ENCODE data around the gene CTU2. TPM values are rescaled to one million over a fixed set of nuclear protein-coding genes. Genes with fewer than 3 reads are reported as not detected.
"Not testable (repeated sequence)": the region's sequence is repeated elsewhere in the genome, so short reads cannot be mapped to it uniquely, and the experiment has no call there.

CTU2 gene
- total RNA-seq = 10 to 100 TPM; 12.8 to 18.4 TPM
- long read RNA-seq, transcript CTU2-202 (15 exons, 1,751 nt) = major isoform, 17 of 28 reads
- long read RNA-seq, partial matches to known transcripts = 2 of 28 reads
- long read RNA-seq, other reads (novel, unspliced or antisense) = 3 of 28 reads

DNA sequence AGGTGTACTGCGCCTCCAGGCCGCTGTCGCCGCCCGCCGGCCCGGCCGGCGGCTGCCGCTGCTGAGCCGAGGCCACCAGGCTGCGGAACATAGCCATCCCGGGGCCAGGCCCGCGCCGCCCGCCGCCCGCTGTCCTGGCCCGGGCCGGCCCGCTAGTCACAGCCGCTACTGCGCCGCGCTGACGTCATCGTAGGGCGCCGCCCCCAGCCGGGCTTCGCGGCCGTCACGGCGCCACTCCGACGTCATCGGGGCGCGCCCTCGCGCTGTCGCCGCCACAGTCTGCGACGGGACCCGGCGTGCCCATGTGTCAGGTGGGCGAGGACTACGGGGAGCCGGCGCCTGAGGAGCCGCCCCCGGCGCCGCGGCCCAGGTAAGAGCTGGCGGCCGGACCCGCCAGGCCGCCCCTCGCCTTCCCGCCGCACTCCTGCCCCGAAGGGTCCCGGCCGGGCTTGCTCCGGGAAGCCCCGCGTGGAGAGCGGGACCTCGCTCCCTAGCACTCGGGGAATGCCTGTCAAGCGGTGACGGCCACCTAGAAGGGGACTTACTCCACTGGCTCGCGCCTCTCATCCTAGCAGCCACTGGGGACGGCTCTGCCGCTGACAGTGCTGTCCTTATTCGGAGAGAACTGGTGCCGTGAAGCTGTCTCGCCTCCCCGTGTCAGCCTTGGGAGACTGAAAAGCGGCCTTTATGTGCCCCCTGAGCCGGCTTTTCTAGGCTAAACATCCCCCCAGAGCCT, at the start of gene CTU2, which contains the start of gene RNF166:
Gene CTU2 (plus strand): TSS at position 275 of the 736 bp plus-strand sequence. CDS start 28 bp downstream, at position 303.
Gene RNF166 (minus strand): TSS at position 180 of the 736 bp plus-strand sequence. CDS start 83 bp downstream, at position 97.
- intact Hi-C loops (cut with DNase I) = no loop called here
- DNase-seq = peak; percentile 95
- ATAC-seq = peak; percentile 82 to 90

GRCh38 chr16:88657371-88657770, 48.9 kb upstream of the CTU2 start:
- DNase-seq (no peak), ATAC-seq (no peak)
- intact Hi-C loops (cut with DNase I) = no loop called here

DNA sequence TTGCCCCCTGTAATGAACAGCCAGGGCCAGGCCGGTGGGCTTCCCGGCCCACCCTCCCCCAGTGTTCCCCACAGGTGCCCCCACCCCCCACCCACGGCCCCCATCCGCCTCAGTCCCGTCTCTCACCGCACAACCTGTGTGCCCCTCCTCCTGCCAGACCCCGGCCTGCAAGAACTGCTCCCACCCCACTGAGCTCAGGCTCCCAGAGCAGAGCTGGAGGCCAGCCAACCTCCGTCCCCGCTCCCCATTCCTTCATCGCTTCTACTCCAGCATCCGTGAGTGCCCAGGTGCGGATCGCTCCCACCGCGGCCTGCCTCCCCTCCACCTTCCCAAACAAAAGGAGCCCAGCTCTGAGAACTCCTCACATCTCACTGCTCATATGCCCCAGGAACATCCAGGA, 47.6 kb upstream of the CTU2 start:
- no peak for DNase-seq
- intact Hi-C loops (cut with DNase I) = no loop called here
- ATAC-seq = no peak

GRCh38 chr16:88659160-88659559, 47.1 kb upstream of the CTU2 start:
- DNase-seq (no peak), ATAC-seq (no peak)
- intact Hi-C loops (cut with DNase I) = no loop called here

DNA sequence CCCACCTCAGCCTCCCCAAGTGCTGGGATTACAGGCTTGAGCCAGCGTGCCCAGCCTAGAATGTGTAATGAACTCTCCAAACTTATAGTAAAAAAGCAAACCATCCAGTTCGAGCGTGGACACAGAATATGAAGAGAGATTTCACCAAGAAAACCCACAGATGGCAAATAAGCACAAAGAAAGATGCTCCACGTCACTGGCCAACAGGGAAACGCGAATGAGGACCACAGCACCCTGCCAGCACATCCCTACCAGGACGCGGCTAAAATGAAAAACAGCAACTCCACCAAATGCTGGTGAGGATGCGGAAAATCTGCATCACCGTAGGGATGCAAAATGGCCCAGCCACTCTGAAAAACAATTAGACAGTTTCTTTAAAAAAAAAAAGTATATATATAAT, 44.8 kb upstream of the CTU2 start:
- no peak for DNase-seq
- no peak for ATAC-seq
- intact Hi-C loops (cut with DNase I) = no loop called here

- DNase-seq = no peak
- intact Hi-C loops (cut with DNase I) = no loop called here
These were observed 44.0 kb upstream of the CTU2 start for GRCh38 chr16:88662222-88662842.

DNA sequence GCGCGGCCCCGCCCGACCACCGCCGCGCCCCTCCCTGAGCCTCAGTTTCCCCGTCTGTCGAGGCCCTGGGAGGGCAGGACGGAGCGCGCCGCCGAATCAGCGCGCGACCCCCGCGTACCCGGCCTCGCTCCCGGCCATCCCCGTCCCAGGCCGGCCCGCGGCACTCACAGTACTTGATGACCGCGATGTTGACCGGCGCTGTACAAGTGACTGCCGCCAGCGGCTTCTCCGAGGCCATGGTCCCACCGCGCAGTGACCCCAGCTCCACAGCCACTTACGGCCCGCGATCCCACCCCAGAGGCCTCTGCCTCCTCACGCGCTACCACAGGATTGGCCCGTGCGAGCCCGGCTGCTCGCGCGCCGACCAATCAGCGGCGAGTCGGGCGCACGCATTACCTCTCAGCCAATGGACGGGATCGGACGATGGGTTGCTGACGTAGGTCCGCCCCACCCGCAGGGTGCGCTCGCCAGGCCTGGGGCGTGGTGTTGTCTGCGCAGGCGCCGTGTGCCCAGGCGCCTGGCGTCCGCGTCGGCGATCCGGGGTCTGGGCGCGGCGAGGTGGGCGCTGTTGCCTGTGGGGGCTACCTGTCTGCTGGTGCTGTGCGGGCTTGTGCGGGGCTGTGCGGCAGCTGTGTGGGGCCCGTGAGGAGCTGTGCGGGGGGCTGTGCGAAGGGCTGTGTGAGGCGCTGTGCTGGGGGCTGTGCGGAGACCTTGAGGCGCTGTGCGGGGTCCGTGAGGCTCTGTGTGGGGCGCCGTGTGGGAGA, 43.3 kb upstream of the CTU2 start, which contains the start of gene MVD:
Gene MVD (minus strand): TSS at position 249 of the 764 bp plus-strand sequence. CDS start 11 bp downstream, at position 238.
- intact Hi-C loops (cut with DNase I) = no loop called here
- DNase-seq = peak; percentile 98

More at GRCh38 chr16:88662222-88662842, 44.0 kb upstream of the CTU2 start:
- ATAC-seq = peak in 1 of 2 donors; percentile 0

GRCh38 chr16:88665148-88665547, 41.2 kb upstream of the CTU2 start:
- no peak for ATAC-seq
- intact Hi-C loops (cut with DNase I) = no loop called here
- DNase-seq = no peak

More for the DNA sequence above, 43.3 kb upstream of the CTU2 start, which contains the start of gene MVD:
- ATAC-seq = peak; percentile 99

GRCh38 chr16:88665570-88665969, 40.7 kb upstream of the CTU2 start:
- DNase-seq = no peak
- intact Hi-C loops (cut with DNase I) = no loop called here
- ATAC-seq = no peak

DNA sequence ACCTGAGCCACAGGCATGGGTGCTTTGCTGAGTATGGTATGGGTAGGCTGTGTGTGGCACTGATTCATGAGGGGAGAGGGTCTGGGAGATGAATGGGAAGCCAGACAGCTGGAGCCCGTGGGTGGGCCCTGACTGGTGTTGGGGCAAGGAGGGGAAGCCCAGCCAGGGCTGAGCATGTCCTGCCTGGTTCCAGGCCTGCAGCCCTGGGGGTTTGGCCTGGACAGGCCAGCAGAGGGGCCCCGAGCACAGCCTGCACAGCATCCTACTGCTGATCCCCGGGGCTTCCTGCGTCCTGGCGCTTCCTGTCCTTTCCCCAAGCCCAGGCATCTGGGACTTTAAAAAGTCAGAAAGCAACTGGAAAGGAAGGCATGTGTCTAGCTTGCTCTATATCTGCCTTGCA, 38.8 kb upstream of the CTU2 start:
- DNase-seq (no peak), ATAC-seq (no peak)
- intact Hi-C loops (cut with DNase I) = no loop called here

DNA sequence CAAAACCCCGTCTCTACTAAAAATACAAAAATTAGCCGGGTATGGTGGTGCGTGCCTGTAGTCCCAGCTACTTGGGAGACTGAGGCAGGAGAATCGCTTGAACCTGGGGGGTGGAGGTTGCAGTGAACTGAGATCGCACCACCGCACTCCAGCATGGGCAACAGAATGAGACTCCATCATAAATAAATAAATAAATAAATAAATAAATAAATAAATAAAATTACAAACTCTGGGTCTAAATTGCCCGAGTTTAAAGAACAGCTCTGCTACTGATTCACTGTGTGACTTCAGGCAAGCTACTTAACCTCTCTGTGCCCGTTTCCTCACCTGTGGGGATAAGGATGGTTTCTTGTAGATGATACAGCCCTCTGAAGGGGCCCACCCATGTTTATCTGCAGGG, 36.8 kb upstream of the CTU2 start:
- DNase-seq; ATAC-seq; intact Hi-C loops (cut with DNase I): not testable (repeated sequence)

DNA sequence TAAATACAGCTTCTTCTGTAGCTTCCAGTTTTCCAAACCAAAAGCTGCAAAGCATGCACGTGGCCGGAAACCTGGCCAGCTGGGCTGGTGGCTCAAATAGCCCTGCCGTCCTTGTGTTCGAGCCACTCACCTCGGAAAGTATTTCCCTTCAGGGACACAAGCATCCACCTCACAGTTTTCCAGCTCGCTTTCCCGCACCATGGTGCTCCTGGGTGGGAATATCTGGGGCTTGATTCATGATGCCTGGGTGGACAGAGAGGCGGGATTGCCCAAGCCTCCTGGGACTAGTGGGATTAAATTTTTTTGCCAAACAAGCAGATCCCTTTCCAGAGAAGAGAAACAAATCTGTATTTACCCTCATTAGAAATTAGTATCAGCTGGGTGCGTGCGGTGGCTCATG, 36.3 kb upstream of the CTU2 start:
- ATAC-seq (no peak), DNase-seq (no peak)
- intact Hi-C loops (cut with DNase I) = no loop called here

DNA sequence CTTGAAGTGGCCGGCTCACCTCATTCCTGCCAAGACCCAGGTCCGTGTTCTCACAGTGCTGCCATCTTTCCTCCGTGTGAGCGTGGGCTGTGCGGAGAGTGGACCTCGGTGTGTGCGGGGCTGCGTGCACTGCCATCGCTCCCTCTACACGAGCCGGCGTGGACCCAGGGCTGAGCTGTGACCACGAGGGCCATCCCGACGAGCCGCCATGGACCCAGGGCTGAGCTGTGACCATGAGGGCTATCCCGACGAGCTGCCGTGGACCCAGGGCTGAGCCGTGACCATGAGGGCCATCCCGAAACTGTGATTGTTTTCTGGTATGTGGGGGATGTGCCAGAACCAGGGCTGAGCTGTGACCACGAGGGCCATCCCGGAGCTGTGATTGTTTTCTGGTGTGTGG, 34.5 kb upstream of the CTU2 start:
- intact Hi-C loops (cut with DNase I) = no loop called here
- ATAC-seq (no peak), DNase-seq (no peak)

DNA sequence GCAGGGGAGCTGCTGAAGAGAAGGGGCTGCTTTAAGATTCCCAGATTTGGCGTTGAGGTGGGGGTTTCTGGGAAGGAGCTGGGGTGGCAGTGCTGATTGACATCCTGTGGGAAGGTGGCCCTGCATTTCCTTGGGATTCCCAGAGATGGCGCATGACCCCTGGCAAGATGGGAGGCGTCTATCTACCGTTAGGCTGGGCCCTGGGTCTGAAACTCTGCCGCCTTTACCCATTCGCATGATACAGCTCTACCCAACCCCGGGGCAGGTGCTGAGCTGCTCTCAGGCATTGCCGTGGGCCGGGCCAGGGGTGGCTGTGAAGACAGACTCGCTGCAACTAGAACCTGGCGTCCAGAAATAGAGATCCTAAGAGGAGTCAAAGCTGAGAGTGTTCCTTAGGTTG, 33.5 kb upstream of the CTU2 start:
- ATAC-seq (no peak), DNase-seq (no peak)
- intact Hi-C loops (cut with DNase I) = no loop called here

GRCh38 chr16:88673716-88674379, 32.5 kb upstream of the CTU2 start:
- DNase-seq (no peak), ATAC-seq (peak; percentile 44 to 78)
- intact Hi-C loops (cut with DNase I) = no loop called here

DNA sequence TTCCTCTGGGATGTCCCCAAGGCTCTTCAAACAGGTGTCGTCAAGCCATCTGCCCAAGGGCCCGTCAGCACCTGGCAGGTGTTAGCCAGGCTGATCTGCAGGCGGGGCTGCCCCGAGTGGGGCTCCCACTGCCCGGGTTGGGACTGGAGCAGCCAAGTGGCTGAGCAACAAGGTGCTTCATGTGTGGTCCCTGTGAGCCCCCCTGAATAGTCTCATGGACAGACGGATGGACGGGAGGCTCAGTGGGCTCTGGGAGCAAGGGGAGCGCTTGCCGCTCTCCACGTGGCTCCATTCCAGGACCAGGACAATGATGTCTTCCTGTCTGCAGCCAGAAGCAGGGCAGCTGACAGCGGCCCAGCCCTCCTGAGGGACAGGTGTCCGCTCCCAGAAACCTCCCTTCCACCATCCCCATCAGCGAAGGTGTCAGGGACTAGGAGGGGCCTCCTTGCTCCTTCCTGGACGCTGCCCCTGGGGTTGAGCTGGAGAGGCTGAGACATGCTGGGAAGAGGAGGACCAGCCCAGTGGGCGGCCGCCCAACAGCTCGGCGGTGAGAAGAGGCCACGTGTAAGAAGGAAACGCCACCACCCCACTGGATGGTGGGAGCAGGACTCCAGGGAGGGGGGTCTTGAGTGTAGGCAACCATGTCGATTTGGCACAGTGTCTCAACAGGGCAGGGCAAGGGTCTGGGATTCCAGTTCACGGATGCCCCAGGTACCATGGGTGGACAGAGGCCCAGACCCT, 29.6 kb upstream of the CTU2 start:
- DNase-seq = no peak
- no peak for ATAC-seq
- intact Hi-C loops (cut with DNase I) = no loop called here

DNA sequence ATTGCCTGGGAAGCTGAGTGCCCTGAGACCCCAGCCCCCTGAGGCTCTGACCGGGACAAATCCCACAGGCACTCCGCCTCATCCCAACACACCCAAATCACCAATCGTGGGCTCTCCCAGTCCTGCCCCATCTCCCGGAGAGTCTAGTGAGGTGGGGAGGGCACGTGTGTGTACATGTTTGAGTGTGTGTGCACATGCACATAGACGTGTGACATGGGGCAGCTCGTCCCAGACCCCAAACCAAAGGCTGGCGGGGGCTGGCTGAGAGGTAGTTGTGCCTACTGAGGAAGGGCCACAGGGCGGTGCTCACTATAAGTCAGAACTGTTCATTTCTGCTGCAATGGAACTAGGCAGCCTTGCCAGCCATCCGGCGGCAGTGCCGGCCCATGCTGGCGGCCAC, 28.6 kb upstream of the CTU2 start:
- intact Hi-C loops (cut with DNase I) = no loop called here
- no peak for DNase-seq

DNA sequence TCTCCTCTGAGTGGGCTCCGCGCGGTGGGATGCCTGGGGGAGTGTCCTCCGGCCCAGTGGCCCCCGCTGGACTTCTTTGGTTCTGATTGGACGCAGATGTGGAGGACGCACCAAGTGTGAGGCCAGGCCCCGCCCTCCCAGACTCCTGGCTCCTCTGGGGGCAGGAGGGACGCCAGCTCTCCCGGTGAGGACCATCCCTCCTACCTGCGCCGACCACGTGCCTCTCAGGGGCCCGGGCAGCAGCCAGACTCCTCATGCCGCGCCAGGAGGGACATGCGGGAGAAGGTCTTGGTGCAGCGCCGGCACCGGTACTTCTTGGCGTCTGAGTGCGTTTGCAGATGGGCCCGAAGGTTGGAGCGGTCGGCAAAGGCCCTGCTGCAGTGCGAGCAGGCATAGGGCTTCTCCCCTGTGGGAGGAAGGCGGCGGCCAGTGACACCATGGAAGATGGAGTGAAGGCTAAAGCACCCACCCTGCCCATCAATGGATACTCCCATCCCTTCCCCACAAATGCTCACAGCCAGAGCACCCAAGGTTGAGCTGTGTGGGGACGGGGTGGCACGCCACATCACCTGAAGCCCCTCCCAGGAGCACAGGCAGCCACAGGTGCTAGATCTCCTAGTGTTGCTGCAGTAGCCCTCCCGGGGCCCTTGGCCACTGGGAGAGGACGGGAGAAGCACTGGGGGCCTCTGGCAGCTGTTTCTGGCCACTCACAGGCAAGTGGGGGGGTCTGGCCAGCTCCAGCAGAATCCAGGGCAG, 27.9 kb upstream of the CTU2 start:
- DNase-seq = no peak
- intact Hi-C loops (cut with DNase I) = no loop called here
- ATAC-seq = no peak

More for the DNA sequence above, 28.6 kb upstream of the CTU2 start:
- ATAC-seq = no peak
